HepG2 (cell line): Measurements from ENCODE around the gene MCF2L. TPM values are rescaled to one million over a fixed set of nuclear protein-coding genes. Genes with fewer than 3 reads are reported as not detected.

Source experiments
- ATAC-seq: fragments of 200-7000 bp; cut with Tn5 transposase; 3 replicates; pipeline ENCODE4 v1.9.1; 2020; ENCODE audit warnings: mild to moderate bottlenecking, moderate library complexity
- BruUV-seq: library from RNA; stranded (reverse); fragments of 400-500 nt; replicated peaks from 2 replicates; lab custom pipeline; 2021; lab: Mats Ljungman, UMichigan
- CTCF ChIA-PET: fragments of 300-600 bp; formaldehyde crosslinking; extraction: SDS; loops from one replicate; lab custom pipeline; 2021; ENCODE audit warnings: low total read pairs, inconsistent platforms, low intra/inter-chr PET ratio; lab: Yijun Ruan, JAX
- POLR2A ChIA-PET: fragments of 350-600 bp; sonication (Branson Sonifier 250); formaldehyde crosslinking; loops from one replicate; lab custom pipeline; 2020; ENCODE audit warnings: antibody characterized with exemption, inconsistent platforms; lab: Yijun Ruan, JAX
- DNase-seq: peaks from one replicate; pipeline ENCODE4 v3.0.0-alpha.2; 2015; ENCODE audit warnings: low spot score
- FAIRE-seq: peaks from 3 replicates; lab custom pipeline; 2011; peaks lifted over from hg19 to GRCh38; lab: Jason Lieb, UNC
- H2AFZ ChIP-seq: one replicate; pipeline ENCODE4 v1.6.1; 2011; ENCODE audit warnings: low read length, inconsistent platforms
- H3K27ac ChIP-seq: fragments of 300-600 bp; 3 replicates; pipeline ENCODE4 v1.8.0; 2011; ENCODE audit warnings: mixed run types, mild to moderate bottlenecking, mixed read lengths, low read length, inconsistent platforms; ENCODE audit not compliant: insufficient read depth; ENCODE audit errors: extremely low read length
- H3K27me3 ChIP-seq, 2 experiments: fragments of 200-600 bp in 1 of 2; 2 replicates in 1 of 2; 3 replicates in 1 of 2; pipeline versions ENCODE4 v1.6.0 to v1.8.0; 2011; ENCODE audit warnings: low read length in 2 of 2, mild to moderate bottlenecking in 2 of 2, moderate library complexity in 2 of 2, inconsistent platforms in 1 of 2; ENCODE audit not compliant: insufficient read depth in 2 of 2, control insufficient read depth in 1 of 2
- H3K36me3 ChIP-seq, 2 experiments: fragments of 200-600 bp in 1 of 2; replicated peaks in 1 of 2; 2 replicates in 1 of 2; 3 replicates in 1 of 2; pipeline versions ENCODE4 v1.5.1 to v1.8.0; 2011; ENCODE audit warnings: low read length in 2 of 2, inconsistent platforms in 1 of 2; ENCODE audit not compliant: insufficient read depth in 2 of 2, control insufficient read depth in 1 of 2
- H3K4me1 ChIP-seq: 2 replicates; pipeline ENCODE4 v1.5.1; 2012; ENCODE audit warnings: low read length, inconsistent platforms; ENCODE audit not compliant: insufficient read depth
- H3K4me2 ChIP-seq: 2 replicates; pipeline ENCODE4 v1.6.0; 2011; ENCODE audit warnings: low read depth, low read length, inconsistent platforms
- H3K4me3 ChIP-seq, 3 experiments: fragments of 200-600 bp in 1 of 3; sonication (generic), shearing (Covaris generic) in 1 of 3; replicated peaks in 1 of 3; 2 replicates each; pipeline ENCODE4 v1.5.1; 2011 to 2016; ENCODE audit warnings: low read length in 3 of 3, inconsistent platforms in 2 of 3, low read depth in 2 of 3, mild to moderate bottlenecking in 2 of 3, control low read depth in 1 of 3, mixed read lengths in 1 of 3; ENCODE audit not compliant: insufficient read depth in 1 of 3
- H3K79me2 ChIP-seq: one replicate; pipeline ENCODE4 v1.6.1; 2011; ENCODE audit warnings: low read length, inconsistent platforms; ENCODE audit not compliant: insufficient read depth
- H3K9ac ChIP-seq: 2 replicates; pipeline ENCODE4 v1.6.0; 2011; ENCODE audit warnings: mild to moderate bottlenecking, low read depth, low read length, inconsistent platforms; ENCODE audit not compliant: insufficient read depth
- H3K9me3 ChIP-seq: 2 replicates; pipeline ENCODE4 v1.5.1; 2012; ENCODE audit warnings: mild to moderate bottlenecking, low read length
- H4K20me1 ChIP-seq: 2 replicates; pipeline ENCODE4 v1.6.0; 2011; ENCODE audit warnings: inconsistent platforms, mild to moderate bottlenecking, low read length, moderate library complexity; ENCODE audit not compliant: insufficient read depth
- ETV5 ChIP-seq: IDR thresholded peaks from 2 replicates; pipeline ENCODE4 v1.6.1; 2018; ENCODE audit warnings: missing biosample characterization, missing genetic modification reagents, inconsistent platforms, borderline replicate concordance
- JARID2 ChIP-seq: sonication (generic); formaldehyde crosslinking; IDR thresholded peaks from 2 replicates; pipeline ENCODE4 v1.8.1; 2023; ENCODE audit warnings: missing genetic modification reagents, inconsistent platforms; ENCODE audit not compliant: insufficient replicate concordance
- MLX ChIP-seq: IDR thresholded peaks from 2 replicates; pipeline ENCODE4 v1.6.1; 2016
- NFE2L2 ChIP-seq: fragments of 150-350 bp; IDR thresholded peaks from 2 replicates; pipeline ENCODE4 v1.6.1; 2014; ENCODE audit warnings: low read length
- PCBP1 ChIP-seq: fragments of 200-400 bp; formaldehyde crosslinking; IDR thresholded peaks from 2 replicates; pipeline ENCODE4 v1.6.1; 2017; ENCODE audit warnings: mild to moderate bottlenecking, low read depth, low read length, borderline replicate concordance
- RBM22 ChIP-seq: fragments of 200-400 bp; formaldehyde crosslinking; optimal IDR thresholded peaks from 2 replicates; pipeline ENCODE3; 2017; ENCODE audit warnings: mild to moderate bottlenecking, low read length, moderate library complexity
- RBM39 ChIP-seq: fragments of 200-400 bp; formaldehyde crosslinking; IDR thresholded peaks from one replicate; pipeline ENCODE4 v1.6.1; 2018; ENCODE audit warnings: antibody characterized with exemption, mild to moderate bottlenecking, low read depth, low read length; ENCODE audit not compliant: poor library complexity, severe bottlenecking
- RFX3 ChIP-seq: IDR thresholded peaks from 2 replicates; pipeline ENCODE4 v1.6.1; 2016; ENCODE audit warnings: missing biosample characterization, missing genetic modification reagents
- RNF2 ChIP-seq: fragments of 450-650 bp; conservative IDR thresholded peaks from 2 replicates; pipeline ENCODE4 v1.6.1; 2016; ENCODE audit warnings: low read depth
- RNF219 ChIP-seq: sonication (generic); formaldehyde crosslinking; IDR thresholded peaks from 2 replicates; pipeline ENCODE4 v1.5.0; 2020; ENCODE audit warnings: mild to moderate bottlenecking, missing genetic modification reagents
- SP4 ChIP-seq: sonication (generic); formaldehyde crosslinking; IDR thresholded peaks from 2 replicates; pipeline ENCODE4 v1.8.1; 2023; ENCODE audit warnings: mild to moderate bottlenecking, missing genetic modification reagents
- TRAFD1 ChIP-seq: sonication (generic); formaldehyde crosslinking; IDR thresholded peaks from 2 replicates; pipeline ENCODE4 v1.5.1; 2020; ENCODE audit warnings: missing genetic modification reagents, mild to moderate bottlenecking, borderline replicate concordance
- ZNF431 ChIP-seq: sonication (generic); formaldehyde crosslinking; IDR thresholded peaks from 2 replicates; pipeline ENCODE4 v1.9.0; 2022; ENCODE audit warnings: missing genetic modification reagents, low read depth, mild to moderate bottlenecking, borderline replicate concordance
- ZNF557 ChIP-seq: sonication (generic); formaldehyde crosslinking; IDR thresholded peaks from 2 replicates; pipeline ENCODE4 v1.4.0; 2020; ENCODE audit warnings: missing genetic modification reagents
- ZSCAN21 ChIP-seq: sonication (generic); formaldehyde crosslinking; IDR thresholded peaks from 2 replicates; pipeline ENCODE4 v1.8.0; 2022; ENCODE audit warnings: mild to moderate bottlenecking, missing genetic modification reagents, moderate library complexity, borderline replicate concordance
- WGBS: methylation state at CpG from one replicate; pipeline ENCODE4 v1.1.6; 2017; ENCODE audit warnings: low lambda C conversion rate; 5-methylcytosine and 5-hydroxymethylcytosine counted together
- in situ Hi-C: cut with HindIII; loops from 2 replicates; pipeline ENCODE4 v1.10.0; 2017; ENCODE audit warnings: low pct_unique_long_range_greater_than_20kb; ENCODE audit not compliant: extremely low pct_ligation_motif_present
- intact Hi-C: fragments of 100-400 bp; cut with micrococcal nuclease; formaldehyde crosslinking; loops from one replicate; pipeline ENCODE4 v1.10.0; 2022; ENCODE audit not compliant: unreplicated experiment
- polyA plus RNA-seq, 8 experiments: library from polyadenylated mRNA; depleted of rRNA in 3 of 8; stranded (reverse) in 7 of 8; unstranded in 1 of 8; fragments of >200 nt; fragmentation: Illumina TruSeq in 4 of 8; extraction: Trizol in 4 of 8; gene quantifications; 2 replicates each; pipeline versions ENCODE4 v1.2.1 to v1.2.3, GENCODE V29; 2011 to 2016; ENCODE audit warnings: low read depth in 4 of 8, missing spikeins in 1 of 8, mixed read lengths in 1 of 8; ENCODE audit not compliant: insufficient read depth in 1 of 8
- total RNA-seq, 5 experiments: library from RNA; depleted of rRNA; stranded (reverse); fragments of >200 nt; fragmentation: Illumina TruSeq; extraction: Trizol; gene quantifications; 2 replicates each; pipeline ENCODE4 v1.2.3, GENCODE V29; 2016; ENCODE audit warnings: low read depth in 1 of 5

MCF2L gene
- total and polyA plus RNA-seq, 2 of the 13 experiments (the other 11 are each of a cell fraction or from before 2014, with no cell fraction given), result 19.4 to 28.4 TPM

- CTCF ChIA-PET, result no interaction called here
Observed at GRCh38 chr13:113070855-113071254, 101.8 kb downstream of the MCF2L start.

More at GRCh38 chr13:113070855-113071254, 101.8 kb downstream of the MCF2L start:
- H3K27ac ChIP-seq, result no peak overlapping the region
- BruUV-seq, result no TSS peak
- no peaks in the 10 kb centered on the region for H3K27me3 ChIP-seq
- no peak overlapping the region for H3K9ac ChIP-seq
- no peak overlapping the region for H2AFZ ChIP-seq
- no peak for FAIRE-seq
- H3K9me3 ChIP-seq, result no peaks in the 10 kb centered on the region
- peaks cover 13 to 50% of the 10 kb centered on the region in 2 experiments; a peak in 4 of 5 replicates for H3K36me3 ChIP-seq
- H3K4me3 ChIP-seq, result no peak overlapping the region
- in situ Hi-C loops, result no loop called here
- WGBS, result 94% methylated on average over 8 of the region's 8 CpGs
- intact Hi-C loops, result no loop called here
- no peak overlapping the region for H3K4me2 ChIP-seq
- H4K20me1 ChIP-seq, result no peaks in the 10 kb centered on the region
- ATAC-seq, result no peak
- H3K79me2 ChIP-seq, result no peaks in the 10 kb centered on the region
- POLR2A ChIA-PET, result no interaction called here
- no peak for TF ChIP-seq NFE2L2
- TF ChIP-seq RBM39, result no peak
- TF ChIP-seq JARID2 (CRISPR knock-in tag), result no peak
- no peak for TF ChIP-seq RBM22
- TF ChIP-seq RFX3 (CRISPR knock-in tag), result no peak
- TF ChIP-seq PCBP1, result no peak
- no peak for TF ChIP-seq ZSCAN21 (CRISPR knock-in tag)
- no peak for TF ChIP-seq ZNF557 (CRISPR knock-in tag)
- no peak for TF ChIP-seq TRAFD1 (CRISPR knock-in tag)
- no peak for TF ChIP-seq RNF2
- no peak for TF ChIP-seq SP4 (CRISPR knock-in tag)
- TF ChIP-seq ZNF431 (CRISPR knock-in tag), result no peak
- no peak for TF ChIP-seq ETV5 (CRISPR knock-in tag)
- TF ChIP-seq MLX (CRISPR knock-in tag), result no peak
- TF ChIP-seq RNF219 (CRISPR knock-in tag), result no peak
- DNase-seq, result no peak
- no peaks in the 10 kb centered on the region for H3K4me1 ChIP-seq
